ENCODE measurements around the gene EIF2D. TPM values are rescaled to one million over a fixed set of nuclear protein-coding genes. Genes with fewer than 3 reads are reported as not detected.
"Not testable (repeated sequence)": the region's sequence is repeated elsewhere in the genome, so short reads cannot be mapped to it uniquely, and the experiment has no call there.

EIF2D gene
- total RNA-seq, 1 experiment from 2014 or later, result 25.2 TPM

DNA sequence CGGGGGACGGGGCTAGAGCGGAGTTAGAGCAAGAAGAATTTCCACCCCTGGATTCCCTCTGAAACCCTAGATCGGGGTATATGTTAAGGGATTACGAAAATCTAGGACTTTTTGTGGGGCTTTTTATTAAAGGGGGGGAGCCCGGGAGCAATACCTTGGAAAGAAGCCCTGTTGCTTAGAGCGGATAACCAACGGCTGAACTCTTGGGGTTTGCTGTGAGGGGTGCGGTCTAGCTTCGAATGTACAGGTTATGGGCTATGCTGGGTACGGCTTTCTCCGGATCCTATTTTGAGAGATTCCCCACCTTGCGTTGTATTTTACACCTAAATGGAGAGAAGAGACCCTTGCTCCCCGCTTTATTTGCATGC lies 23.7 kb upstream of the EIF2D start:
- peak; percentile 19 for DNase-seq (ENCODE audit: low read depth)

DNA sequence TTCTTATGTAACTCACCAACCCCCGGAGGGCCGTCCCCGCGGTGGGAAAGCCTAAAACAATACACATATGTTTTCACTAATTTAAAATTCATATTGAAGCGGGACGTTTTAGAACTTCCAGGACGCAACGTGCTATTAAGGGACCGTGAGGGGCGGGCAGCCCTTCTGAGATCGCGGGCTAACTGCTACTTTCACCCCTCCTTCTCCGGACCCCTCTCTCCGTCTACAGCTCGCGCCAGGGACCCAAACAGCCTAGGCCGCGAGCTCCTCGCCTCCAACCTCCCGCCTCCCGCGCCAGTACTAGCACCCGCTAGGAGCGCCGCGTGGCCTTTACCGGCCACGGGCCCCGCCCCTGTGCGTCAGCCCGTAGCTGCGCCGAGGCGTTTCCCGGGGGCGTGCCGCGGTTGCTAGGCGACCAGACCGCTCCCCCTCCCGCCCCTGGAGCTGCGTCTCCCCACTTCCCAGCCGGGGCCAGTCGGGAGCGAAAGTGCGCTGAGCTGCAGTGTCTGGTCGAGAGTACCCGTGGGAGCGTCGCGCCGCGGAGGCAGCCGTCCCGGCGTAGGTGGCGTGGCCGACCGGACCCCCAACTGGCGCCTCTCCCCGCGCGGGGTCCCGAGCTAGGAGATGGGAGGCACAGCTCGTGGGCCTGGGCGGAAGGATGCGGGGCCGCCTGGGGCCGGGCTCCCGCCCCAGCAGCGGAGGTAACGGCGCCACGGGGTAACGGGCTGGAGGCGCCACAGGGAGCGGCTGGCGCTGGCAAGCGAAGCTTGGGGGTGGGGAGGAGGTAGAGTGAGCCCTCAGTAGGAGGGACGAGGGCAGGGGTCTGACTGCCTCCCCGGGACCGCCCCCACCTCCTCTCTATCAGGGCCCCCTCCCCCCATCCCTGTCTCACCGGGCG lies 23.1 kb upstream of the EIF2D start, which contains the start of gene DYRK3:
DYRK3 (plus strand) TSS at position 457 of the 898 bp plus-strand sequence; CDS start at position 625, 168 bp downstream.
- DNase-seq (ENCODE audit: low read depth), result peak; percentile 98

DNA sequence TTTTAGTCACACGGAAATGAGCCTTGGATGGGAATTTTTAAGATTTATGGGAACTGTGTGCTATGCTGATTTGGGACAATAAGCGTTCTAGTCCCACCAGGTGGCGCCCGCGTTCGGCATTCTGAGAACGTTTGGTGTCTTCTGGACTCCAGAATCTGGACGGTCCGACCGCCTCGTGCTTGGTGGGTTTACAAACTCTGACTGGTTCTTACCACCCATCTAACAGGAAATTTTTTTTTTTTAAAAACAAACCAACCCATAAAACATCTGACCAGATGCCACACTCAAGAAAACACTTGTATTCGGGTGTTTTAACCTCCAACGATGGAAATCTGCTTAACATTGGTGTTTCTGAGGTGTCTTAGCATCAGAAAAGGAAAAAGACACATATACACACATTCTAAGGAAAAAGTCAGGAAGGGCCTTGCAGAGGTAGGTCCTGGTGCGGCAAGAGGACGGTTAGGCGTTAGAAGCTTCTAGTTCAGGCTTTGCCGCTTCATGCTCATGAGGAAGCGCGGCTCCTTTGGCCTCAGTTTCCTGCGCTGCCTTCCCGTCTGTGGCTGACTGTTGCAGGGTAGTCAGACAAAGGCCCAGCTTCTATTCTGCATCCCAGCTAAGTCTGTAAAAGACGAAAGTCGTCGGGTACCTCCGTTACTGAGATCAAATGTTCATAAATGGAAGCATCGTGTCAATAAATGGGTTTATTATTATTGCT lies 22.3 kb upstream of the EIF2D start:
- DNase-seq (ENCODE audit: low read depth), result peak; percentile 92

DNA sequence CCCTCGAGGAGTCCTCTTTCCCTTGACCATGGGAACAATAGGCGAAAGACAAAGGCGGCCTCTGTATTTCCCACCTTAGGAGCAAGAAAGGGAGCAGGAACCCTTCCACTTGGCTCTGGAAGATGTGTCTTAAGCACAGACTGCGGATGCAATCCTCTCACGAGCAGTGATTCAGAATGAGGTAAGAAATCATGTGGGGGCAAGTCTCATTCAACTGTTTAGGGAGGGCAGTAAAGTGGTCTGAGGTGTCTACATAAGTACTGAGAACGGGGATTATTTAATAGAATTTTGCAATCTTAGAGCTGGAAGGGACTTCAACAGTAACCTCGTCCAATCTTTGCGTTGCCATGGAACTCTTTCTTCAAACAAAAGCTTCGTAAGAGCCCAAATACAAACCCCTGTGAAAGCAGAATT lies 21.4 kb upstream of the EIF2D start:
- peak; percentile 80 for DNase-seq (ENCODE audit: low read depth)

DNA sequence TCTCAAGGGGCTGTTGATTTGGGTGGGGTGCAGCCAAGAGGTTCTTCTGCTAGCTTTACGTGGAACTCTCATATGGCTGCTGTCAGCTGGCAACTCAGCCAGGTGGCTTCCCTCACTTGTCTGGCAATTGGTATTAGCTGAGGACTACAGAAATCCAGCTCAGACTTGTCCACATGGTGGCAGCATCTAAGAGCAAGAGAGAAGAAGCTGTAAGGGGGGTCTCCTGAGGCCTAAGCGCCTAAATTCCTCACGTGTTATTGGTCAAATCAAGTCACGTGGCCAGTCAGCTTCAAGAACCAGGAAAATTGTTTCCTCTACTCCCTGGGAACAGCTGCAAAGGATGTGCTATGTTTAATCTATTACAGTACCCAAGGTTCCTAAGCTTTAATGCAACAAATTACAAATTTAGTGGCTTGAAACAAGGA lies 18.8 kb upstream of the EIF2D start:
- DNase-seq (ENCODE audit: low read depth), result peak; percentile 83

DNA sequence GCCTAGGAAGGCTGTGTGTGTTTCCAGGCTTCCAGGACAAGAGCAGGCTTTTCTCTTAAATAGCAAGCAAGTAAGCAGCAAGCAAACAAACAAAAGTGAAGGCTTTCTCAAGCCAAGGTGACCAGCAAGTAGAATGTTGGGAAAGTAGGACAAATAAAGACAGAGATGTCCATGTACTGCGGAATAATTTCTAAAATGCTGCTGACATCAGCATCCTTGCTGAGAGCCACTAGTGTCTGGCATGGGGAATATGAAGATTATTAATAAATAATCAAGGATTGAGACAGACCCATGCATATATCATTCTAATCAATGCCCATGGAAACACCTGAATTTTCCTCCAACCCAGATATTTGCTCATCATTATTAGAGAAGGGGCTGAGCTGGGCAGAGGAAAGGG lies 16.7 kb upstream of the EIF2D start:
- DNase-seq (ENCODE audit: low read depth), result no peak

DNA sequence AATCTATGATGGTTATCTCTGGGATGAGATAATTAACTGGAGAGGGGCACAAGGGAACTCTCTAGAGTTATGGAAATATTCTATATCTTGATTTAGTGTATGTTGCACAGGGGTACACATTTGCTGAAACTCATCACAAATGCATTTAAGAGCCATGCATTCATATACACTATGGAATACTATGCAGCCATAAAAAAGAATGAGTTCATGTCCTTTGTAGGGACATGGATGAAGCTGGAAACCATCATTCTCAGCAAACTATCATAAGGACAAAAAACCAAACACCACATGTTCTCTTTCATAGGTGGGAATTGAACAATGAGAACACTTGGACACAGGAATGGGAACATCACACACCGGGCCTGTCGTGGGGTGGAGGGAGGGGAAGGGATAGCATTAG lies 14.1 kb upstream of the EIF2D start:
- DNase-seq (ENCODE audit: low read depth), result not testable (repeated sequence)

DNA sequence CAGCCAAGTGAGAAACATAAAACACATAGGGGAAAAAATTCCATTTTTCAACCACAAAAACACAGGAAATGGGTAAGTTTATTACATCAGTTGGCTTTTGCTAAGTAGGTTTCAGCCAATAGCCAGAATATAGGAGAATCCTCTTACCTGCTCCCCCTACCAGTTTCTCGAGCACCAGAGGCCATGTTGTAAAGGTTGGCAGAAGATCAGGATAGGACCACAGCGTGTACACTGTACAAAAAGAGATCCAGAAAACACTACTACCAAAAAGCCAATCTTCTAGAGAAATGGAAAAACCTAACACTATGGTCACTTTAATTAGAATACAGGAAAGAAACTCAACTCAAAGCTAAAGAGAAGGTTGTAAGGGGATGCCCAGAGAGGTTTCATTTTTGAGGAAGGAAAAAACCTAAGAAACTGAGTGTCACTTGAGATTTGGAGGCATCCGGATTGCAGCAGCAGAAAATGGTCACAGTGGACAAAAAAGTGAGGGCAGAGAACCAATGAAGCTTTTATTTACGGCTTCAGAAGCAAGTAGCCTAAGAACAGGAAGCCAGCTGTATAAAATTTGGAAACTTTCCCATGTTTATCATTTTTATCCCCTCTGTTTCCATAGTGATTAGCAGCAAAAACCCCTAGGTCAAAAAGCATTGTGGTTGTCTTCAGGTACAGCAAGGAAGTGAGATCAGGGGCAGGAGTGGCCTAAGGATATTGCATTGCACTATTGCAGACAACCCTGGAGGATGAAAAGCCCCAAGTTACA lies 2.9 kb downstream of the EIF2D start:
- no peak for DNase-seq (ENCODE audit: low read depth)

DNA sequence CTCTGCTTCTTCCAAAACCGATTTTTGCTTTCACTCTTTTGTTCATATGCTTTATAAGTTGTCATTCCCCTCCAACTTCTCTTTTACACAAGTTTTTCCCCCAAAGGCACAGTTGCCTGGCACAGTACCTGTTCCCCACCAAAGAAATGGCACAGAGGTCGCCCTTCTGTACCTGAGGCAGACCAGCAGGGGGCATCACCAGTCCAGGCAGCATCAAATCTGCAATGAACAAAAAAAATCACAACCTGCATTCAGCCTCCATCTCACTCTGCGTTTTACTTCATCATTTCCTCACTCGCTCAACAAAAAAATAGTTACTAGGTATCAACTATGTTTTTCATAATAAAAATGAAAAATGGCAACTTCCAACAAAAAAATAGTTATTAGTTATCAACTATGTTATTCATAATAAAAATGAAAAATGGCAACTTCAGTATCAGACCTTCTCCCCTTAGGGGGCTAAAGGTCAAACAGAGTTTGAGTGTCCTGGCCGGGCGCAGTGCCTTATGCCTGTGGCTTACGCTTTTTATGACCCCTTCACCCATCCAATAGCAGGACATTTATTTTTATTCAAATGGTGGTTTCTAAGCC lies 4.1 kb downstream of the EIF2D start:
- peak; percentile 53 for DNase-seq (ENCODE audit: low read depth)

DNA sequence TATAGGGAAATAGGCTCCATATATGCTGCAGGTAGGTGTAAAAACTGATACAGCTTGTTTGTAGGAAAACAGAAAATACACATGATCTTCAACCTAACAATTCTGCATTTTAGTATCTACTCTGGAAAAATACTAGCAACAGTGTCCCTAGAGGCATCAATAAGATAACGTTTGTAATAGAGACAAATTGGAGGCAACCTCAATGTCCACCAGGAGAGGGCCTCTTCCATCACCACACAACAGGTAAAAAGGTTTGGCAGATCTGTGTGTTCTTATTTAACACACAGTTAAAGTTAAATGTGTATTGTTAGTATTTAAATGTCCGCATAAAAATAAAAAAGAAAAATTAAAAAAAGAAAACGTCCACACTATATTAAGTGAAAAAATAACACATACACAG lies 5.4 kb downstream of the EIF2D start:
- DNase-seq (ENCODE audit: low read depth), result no peak

DNA sequence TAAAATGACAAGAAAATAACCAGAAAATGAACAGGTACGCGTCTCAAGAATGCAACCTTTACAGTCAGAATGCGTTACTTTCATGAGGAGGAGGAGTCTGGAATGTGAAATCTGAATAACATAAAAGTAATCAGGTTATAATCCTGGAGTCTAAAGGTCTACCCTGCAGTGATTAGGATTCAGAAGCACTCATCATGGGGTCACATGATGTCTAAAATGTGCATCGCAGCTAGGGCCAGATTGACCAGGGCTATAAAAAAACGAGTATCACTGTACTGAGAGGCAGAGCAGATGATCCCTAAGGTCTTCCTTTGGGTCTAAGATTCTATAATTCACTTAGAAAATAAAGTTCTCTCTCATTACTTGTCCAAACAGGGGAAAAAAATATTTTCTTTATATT lies 7.4 kb downstream of the EIF2D start:
- DNase-seq (ENCODE audit: low read depth), result no peak

DNA sequence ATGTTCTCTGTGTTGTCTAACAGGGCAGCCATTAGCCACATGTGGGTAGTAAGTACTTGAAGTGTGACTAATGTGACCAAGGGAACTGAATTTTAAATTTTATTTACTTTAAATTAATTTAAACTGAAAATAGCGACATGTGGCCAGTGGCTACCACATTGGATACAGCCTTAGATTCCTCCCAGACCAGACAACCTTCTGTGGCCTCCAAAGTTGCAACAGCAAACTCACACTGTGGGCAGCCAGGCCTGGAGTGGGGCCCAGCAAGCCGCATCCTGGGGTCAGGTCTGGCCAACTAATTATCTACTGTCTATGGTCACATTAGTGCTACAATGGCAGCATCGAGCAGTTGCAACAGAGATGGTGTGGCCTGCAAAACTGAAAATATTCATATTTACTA lies 11.7 kb downstream of the EIF2D start:
- no peak for DNase-seq (ENCODE audit: low read depth)

DNA sequence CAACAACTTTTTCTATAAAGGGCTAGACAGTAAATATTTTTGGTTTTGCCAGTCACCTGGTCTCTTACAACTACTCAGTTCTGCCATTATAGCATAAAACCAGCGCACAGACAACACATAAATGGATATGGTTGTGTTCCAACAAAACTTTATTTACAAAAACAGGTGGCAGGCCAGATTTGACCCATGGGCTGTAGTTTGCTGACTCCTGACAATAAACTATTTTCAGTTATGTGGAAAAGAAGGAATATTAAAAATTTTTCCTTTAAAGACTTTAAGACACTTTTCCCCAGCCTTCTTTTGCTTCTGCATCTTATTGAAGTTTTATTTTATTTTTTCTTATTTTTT lies 16.0 kb downstream of the EIF2D start:
- DNase-seq (ENCODE audit: low read depth), result no peak

DNA sequence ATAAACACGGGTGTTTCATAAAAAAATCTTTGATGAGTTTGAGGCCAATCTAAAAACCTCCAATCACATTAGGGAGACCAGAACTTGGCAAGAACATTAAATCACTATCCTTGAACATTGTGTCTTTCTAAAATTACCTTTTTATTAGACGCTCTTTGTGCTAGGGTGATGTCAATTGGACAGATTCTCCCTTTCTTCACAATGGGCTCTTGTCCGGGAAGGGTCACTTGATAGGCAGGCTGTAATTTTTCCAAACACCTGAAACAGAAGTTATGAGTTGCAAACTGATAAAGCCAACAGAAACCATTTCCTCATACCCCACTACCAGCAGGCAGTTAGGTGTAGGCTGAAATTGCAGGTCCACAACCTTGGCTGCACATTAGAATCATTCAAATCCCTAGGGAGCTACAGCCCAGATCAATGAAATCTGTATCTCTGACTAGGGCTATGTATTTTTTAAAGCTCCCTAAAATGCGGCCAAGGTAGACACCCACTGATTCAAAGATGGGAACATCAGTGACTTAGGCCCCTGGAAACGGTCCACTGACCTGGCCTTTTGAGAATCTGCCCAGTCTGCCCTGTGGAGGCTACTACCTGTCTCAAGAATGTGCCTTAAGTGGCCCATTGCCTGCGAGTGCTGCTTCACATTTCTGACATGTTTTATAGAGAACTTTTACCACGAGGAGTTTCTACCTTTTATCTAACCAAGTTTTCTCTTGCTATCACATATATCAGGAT lies 16.5 kb downstream of the EIF2D start:
- no peak for DNase-seq (ENCODE audit: low read depth)

DNA sequence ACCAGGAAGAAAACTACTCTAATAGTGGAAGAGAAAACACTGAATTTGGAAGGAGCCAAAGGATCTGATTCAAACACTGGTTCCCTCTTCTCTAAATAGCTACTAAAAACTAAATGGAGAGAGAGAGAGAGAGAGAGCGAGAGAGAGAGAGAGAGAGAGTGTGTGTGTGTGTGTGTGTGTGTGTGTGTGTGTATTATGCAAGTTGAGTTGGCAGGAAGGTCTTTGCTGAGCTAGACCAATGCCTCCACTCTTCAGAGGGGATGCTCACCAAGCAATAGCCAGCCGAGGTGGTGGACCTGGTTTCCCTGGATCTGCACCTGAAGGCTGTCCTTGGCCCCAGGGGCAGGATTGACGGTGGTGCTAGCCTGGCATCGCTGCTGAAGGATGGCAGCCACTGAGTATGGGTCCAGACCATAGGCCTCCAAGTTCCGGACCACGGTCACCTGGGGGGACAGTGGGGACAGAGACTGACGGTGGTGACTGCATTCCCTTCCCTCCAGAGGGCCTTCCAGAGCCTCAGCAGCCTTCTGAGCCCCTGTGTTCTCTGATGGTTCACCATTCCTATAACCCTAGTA lies 18.8 kb downstream of the EIF2D start:
- no peak for DNase-seq (ENCODE audit: low read depth)

DNA sequence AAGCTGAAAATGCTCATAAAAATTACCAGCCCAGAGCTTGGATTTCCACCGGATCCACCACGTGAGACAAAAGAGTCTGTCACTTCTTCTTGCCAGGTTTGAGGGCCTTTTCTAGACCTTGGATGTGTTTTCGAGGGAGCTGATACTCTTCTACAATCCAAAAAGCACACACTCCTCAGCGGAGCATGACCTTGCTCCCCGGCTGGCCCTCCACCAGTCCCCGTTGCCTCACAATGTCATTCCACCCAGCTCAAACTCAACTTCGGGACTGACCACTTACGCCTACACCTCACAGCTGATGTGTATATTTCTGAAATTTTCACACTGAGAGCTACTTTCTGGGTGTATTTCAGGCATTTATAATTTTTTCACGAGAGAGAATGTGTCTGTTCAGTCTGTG lies 20.6 kb downstream of the EIF2D start:
- no peak for DNase-seq (ENCODE audit: low read depth)

DNA sequence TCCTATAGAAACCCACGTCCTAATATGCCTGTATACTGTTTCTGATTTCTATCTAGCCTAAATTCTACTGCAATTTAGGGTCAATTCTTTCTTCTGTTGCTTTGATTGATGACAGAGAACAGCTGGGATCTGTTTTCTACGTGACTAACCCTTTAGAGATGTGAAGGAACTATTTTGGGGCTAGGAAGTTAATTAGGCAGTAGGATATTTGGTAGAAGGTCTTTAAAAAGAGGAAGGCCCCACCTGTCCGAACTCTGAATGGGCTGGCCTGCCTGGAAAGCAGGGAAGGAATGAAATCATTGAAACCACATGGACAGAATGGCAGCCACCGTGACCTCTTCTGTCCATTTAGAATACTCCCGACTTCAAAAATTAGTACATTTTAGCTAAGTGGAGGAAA lies 21.0 kb downstream of the EIF2D start:
- DNase-seq (ENCODE audit: low read depth), result no peak

DNA sequence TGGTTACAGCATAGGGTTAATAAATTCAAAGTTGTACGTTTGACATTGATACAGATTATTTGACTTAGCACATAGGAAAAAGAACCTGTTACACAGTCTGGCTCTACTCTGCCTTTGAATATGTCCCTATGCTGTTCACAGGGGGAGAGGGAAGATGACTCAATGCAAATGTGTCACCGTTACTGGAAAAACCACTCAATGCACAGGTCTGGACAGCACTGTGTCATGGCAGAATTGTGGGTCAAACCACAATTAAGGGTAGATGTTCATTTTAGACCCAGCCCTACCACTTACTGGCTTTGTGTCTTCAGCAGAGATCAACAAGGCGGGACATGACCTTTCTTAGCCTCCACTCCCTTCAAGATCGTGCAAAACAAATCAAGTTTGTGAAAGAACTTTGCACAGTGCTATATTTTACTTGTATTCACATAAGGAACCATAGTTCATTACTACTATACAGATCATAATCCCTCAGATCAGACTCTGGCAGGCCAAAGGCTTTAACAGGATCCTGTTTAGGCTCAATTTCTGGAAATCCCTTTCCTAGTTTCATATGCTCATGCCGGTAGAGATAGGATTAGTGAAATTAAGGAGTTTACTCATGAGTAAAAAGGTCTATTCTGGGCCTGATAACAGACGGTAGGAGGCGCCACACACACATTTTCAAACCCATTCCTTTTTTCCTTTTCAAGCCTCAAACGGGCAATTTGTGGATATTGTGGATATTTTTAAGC lies 22.1 kb downstream of the EIF2D start:
- DNase-seq (ENCODE audit: low read depth), result peak; percentile 69

DNA sequence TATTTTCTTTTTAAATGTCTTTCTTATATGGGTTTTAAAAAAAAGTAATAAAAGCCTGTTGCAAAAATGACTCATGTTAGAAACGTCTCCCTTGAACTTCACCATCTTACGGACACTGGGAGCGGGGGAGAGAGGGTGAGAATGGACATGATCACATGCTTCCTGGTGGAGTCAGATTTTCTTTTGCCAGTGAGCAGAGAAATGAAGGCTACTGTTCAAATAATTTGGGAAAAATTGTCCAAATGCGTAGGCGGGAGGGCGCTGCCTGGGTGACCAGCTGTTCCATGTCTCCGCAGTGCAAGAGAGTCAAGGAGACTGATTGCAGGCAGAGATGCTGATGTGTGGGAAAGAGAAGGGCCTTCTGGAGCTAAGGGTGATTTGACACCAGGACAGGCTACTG lies 23.1 kb downstream of the EIF2D start:
- peak; percentile 66 for DNase-seq (ENCODE audit: low read depth)

DNA sequence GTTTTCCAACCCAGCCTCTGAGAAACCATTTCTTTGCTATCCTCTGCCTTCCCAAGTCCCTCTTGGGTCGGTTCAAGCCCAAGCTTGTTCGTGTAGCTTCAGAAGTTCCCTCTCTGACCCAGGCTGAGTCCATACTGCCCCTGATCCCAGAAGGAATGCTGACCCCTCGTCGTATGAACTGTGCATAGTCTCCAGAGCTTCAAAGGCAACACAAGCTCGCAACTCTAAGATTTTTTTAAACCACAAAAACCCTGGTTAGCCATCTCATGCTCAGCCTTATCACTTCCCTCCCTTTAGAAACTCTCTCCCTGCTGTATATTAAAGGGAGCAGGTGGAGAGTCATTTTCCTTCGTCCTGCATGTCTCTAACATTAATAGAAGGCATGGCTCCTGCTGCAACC lies 23.8 kb downstream of the EIF2D start:
- no peak for DNase-seq (ENCODE audit: low read depth)

All from Daoy (cell line).